HEK293 (cell line): ENCODE measurements around the gene DNMBP.

Source experiments
- CTCF ChIA-PET: fragments of 350-600 bp; formaldehyde crosslinking; extraction: SDS; loops from one replicate; lab custom pipeline; 2021; ENCODE audit warnings: antibody characterized with exemption; lab: Yijun Ruan, JAX
- POLR2A ChIA-PET: fragments of 300-600 bp; formaldehyde crosslinking; extraction: SDS; loops from one replicate; lab custom pipeline; 2020; ENCODE audit warnings: antibody characterized with exemption, inconsistent platforms; lab: Yijun Ruan, JAX
- H3K27ac ChIP-seq: fragments of 200-500 bp; sonication (Bioruptor generic); 2 replicates; pipeline ENCODE4 v1.5.1; 2014; ENCODE audit warnings: low read depth, low read length, control low read depth, inconsistent platforms; ENCODE audit errors: extremely low read depth
- H3K36me3 ChIP-seq, 2 experiments: fragments of 200-500 bp in 1 of 2; sonication (Bioruptor generic) in 1 of 2; 1 replicate in 1 of 2; 2 replicates in 1 of 2; pipeline ENCODE4 v1.5.1; 2014 to 2017; ENCODE audit warnings: inconsistent platforms in 2 of 2, low read length in 2 of 2; ENCODE audit not compliant: control insufficient read depth in 2 of 2, insufficient read depth in 1 of 2
- H3K4me1 ChIP-seq: fragments of 200-500 bp; sonication (Bioruptor generic); 2 replicates; pipeline ENCODE4 v1.5.1; 2014; ENCODE audit warnings: mild to moderate bottlenecking, low read length, inconsistent platforms; ENCODE audit not compliant: control insufficient read depth, insufficient read depth
- H3K4me3 ChIP-seq: 2 replicates; pipeline ENCODE4 v1.5.1; 2011; ENCODE audit warnings: low read depth, mild to moderate bottlenecking, control low read depth, low read length, moderate library complexity
- H3K9me3 ChIP-seq: fragments of 200-500 bp; sonication (Bioruptor generic); 2 replicates; pipeline ENCODE4 v1.5.1; 2014; ENCODE audit warnings: low read depth, low read length, inconsistent platforms; ENCODE audit not compliant: control insufficient read depth, insufficient read depth
- BCL11B ChIP-seq: fragments of 450-650 bp; formaldehyde crosslinking; IDR thresholded peaks from 2 replicates; pipeline ENCODE4 v1.5.1; 2016; ENCODE audit warnings: low read depth, missing biosample characterization, missing genetic modification characterization
- CTCF ChIP-seq: fragments of 450-650 bp; formaldehyde crosslinking; IDR thresholded peaks from 2 replicates; pipeline ENCODE4 v1.5.1; 2016; ENCODE audit warnings: missing biosample characterization, missing genetic modification characterization
- KLF16 ChIP-seq: fragments of 450-650 bp; formaldehyde crosslinking; IDR thresholded peaks from 2 replicates; pipeline ENCODE4 v1.5.1; 2017; ENCODE audit warnings: missing biosample characterization, missing genetic modification characterization
- MEIS1 ChIP-seq: sonication (generic); formaldehyde crosslinking; IDR thresholded peaks from 2 replicates; pipeline ENCODE4 v1.8.1; 2022; ENCODE audit warnings: missing genetic modification reagents, mild to moderate bottlenecking, borderline replicate concordance
- TCF7L2 ChIP-seq: IDR thresholded peaks from 2 replicates; pipeline ENCODE4 v1.6.1; 2011; ENCODE audit warnings: low read depth, mild to moderate bottlenecking, inconsistent platforms, low read length, moderate library complexity, borderline replicate concordance
- TRIM28 ChIP-seq: IDR thresholded peaks from 2 replicates; pipeline ENCODE4 v1.6.1; 2011; ENCODE audit warnings: low read length, control low read depth, borderline replicate concordance
- ZBTB21 ChIP-seq: fragments of 450-650 bp; formaldehyde crosslinking; IDR thresholded peaks from 2 replicates; pipeline ENCODE4 v1.5.1; 2017; ENCODE audit warnings: missing biosample characterization, missing genetic modification characterization
- ZBTB48 ChIP-seq: fragments of 450-650 bp; formaldehyde crosslinking; IDR thresholded peaks from 2 replicates; pipeline ENCODE4 v1.5.1; 2016; ENCODE audit warnings: missing biosample characterization, missing genetic modification characterization
- ZFP37 ChIP-seq: fragments of 450-650 bp; formaldehyde crosslinking; IDR thresholded peaks from 2 replicates; pipeline ENCODE4 v1.5.1; 2016; ENCODE audit warnings: missing biosample characterization, missing genetic modification characterization
- ZNF140 ChIP-seq: fragments of 450-650 bp; formaldehyde crosslinking; IDR thresholded peaks from 2 replicates; pipeline ENCODE4 v1.5.1; 2016; ENCODE audit warnings: missing biosample characterization, missing genetic modification characterization
- ZNF174 ChIP-seq: fragments of 450-650 bp; formaldehyde crosslinking; IDR thresholded peaks from 2 replicates; pipeline ENCODE4 v1.5.0; 2017; ENCODE audit warnings: missing biosample characterization, mild to moderate bottlenecking, missing genetic modification characterization
- ZNF18 ChIP-seq: fragments of 450-650 bp; formaldehyde crosslinking; IDR thresholded peaks from 2 replicates; pipeline ENCODE4 v1.5.1; 2016; ENCODE audit warnings: missing biosample characterization, missing genetic modification characterization
- ZNF184 ChIP-seq: fragments of 450-650 bp; IDR thresholded peaks from 2 replicates; pipeline ENCODE4 v1.5.1; 2018; ENCODE audit warnings: missing biosample characterization, mild to moderate bottlenecking, missing genetic modification characterization
- ZNF214 ChIP-seq: fragments of 450-650 bp; formaldehyde crosslinking; IDR thresholded peaks from 2 replicates; pipeline ENCODE4 v1.5.1; 2017; ENCODE audit warnings: missing biosample characterization, mild to moderate bottlenecking, missing genetic modification characterization, borderline replicate concordance
- ZNF394 ChIP-seq: fragments of 450-650 bp; formaldehyde crosslinking; IDR thresholded peaks from 2 replicates; pipeline ENCODE4 v1.5.1; 2016; ENCODE audit warnings: missing biosample characterization, missing genetic modification characterization, mild to moderate bottlenecking, moderate library complexity, borderline replicate concordance
- ZNF48 ChIP-seq: fragments of 450-650 bp; formaldehyde crosslinking; IDR thresholded peaks from 2 replicates; pipeline ENCODE4 v1.5.1; 2016; ENCODE audit warnings: missing biosample characterization, missing genetic modification characterization
- ZNF530 ChIP-seq: fragments of 450-650 bp; formaldehyde crosslinking; IDR thresholded peaks from 2 replicates; pipeline ENCODE4 v1.5.1; 2016; ENCODE audit warnings: low read depth, missing biosample characterization, missing genetic modification characterization
- ZNF596 ChIP-seq: fragments of 450-650 bp; IDR thresholded peaks from 2 replicates; pipeline ENCODE4 v1.5.0; 2018; ENCODE audit warnings: missing biosample characterization, mild to moderate bottlenecking, missing genetic modification characterization, moderate library complexity
- ZNF624 ChIP-seq: fragments of 450-650 bp; formaldehyde crosslinking; IDR thresholded peaks from 2 replicates; pipeline ENCODE4 v1.5.1; 2017; ENCODE audit warnings: missing biosample characterization, missing genetic modification characterization
- ZNF645 ChIP-seq: fragments of 450-650 bp; formaldehyde crosslinking; IDR thresholded peaks from 2 replicates; pipeline ENCODE4; 2016; ENCODE audit warnings: missing biosample characterization, missing genetic modification characterization
- ZNF677 ChIP-seq: fragments of 450-650 bp; IDR thresholded peaks from 2 replicates; pipeline ENCODE4 v1.5.0; 2018; ENCODE audit warnings: missing biosample characterization, mild to moderate bottlenecking, missing genetic modification characterization, moderate library complexity
- ZNF747 ChIP-seq: fragments of 450-650 bp; formaldehyde crosslinking; IDR thresholded peaks from 2 replicates; pipeline ENCODE4 v1.5.1; 2016; ENCODE audit warnings: missing biosample characterization, missing genetic modification characterization
- ZNF785 ChIP-seq: fragments of 450-650 bp; formaldehyde crosslinking; IDR thresholded peaks from 2 replicates; pipeline ENCODE4 v1.5.1; 2016; ENCODE audit warnings: missing biosample characterization, missing genetic modification characterization
- ZNF837 ChIP-seq: fragments of 450-650 bp; formaldehyde crosslinking; IDR thresholded peaks from 2 replicates; pipeline ENCODE4 v1.5.1; 2016; ENCODE audit warnings: missing biosample characterization, missing genetic modification characterization
- ZSCAN16 ChIP-seq: fragments of 450-650 bp; formaldehyde crosslinking; IDR thresholded peaks from 2 replicates; pipeline ENCODE4 v1.5.1; 2016; ENCODE audit warnings: missing biosample characterization, missing genetic modification characterization

DNMBP gene

GRCh38 chr10:99906470-99906869 is 103.3 kb downstream of the DNMBP start:
- Histone ChIP-seq H3K36me3 (peaks cover 3 to 49% of the 10 kb centered on the region in 2 experiments; a peak in 2 of 3 replicates), H3K27ac (no peak overlapping the region), H3K4me1 (no peaks in the 10 kb centered on the region), H3K9me3 (no peaks in the 10 kb centered on the region), H3K4me3 (no peak overlapping the region)
- POLR2A ChIA-PET, result no interaction called here
- no peak for TF ChIP-seq KLF16 (tag by site-specific recombination)
- no peak for TF ChIP-seq ZSCAN16 (tag by site-specific recombination)
- TF ChIP-seq BCL11B (tag by site-specific recombination), result no peak
- no peak for TF ChIP-seq ZNF394 (tag by site-specific recombination)
- TF ChIP-seq ZBTB21 (tag by site-specific recombination), result no peak
- no peak for TF ChIP-seq TRIM28
- no peak for TF ChIP-seq ZNF530 (tag by site-specific recombination)
- TF ChIP-seq ZNF174 (tag by site-specific recombination), result no peak
- TF ChIP-seq CTCF (tag by site-specific recombination), result no peak
- no peak for TF ChIP-seq ZNF624 (tag by site-specific recombination)
- no peak for TF ChIP-seq ZBTB48 (tag by site-specific recombination)
- no peak for TF ChIP-seq TCF7L2
- no peak for TF ChIP-seq ZNF18
- no peak for TF ChIP-seq ZNF747
- TF ChIP-seq ZNF140, result no peak
- no peak for TF ChIP-seq ZNF214
- CTCF ChIA-PET, result interaction anchor here (1.2 to 1.7 kb wide), 2 partner anchors 60 to 139 kb away, joined by 3 to 4 read pairs; no protein-coding TSS in a partner anchor

- H3K4me3 ChIP-seq, result no peak overlapping the region
- H3K4me1 ChIP-seq, result no peaks in the 10 kb centered on the region
- ChIA-PET CTCF (interaction anchor here (0.6 to 1.7 kb wide), 3 partner anchors 60 to 140 kb away, joined by 3 to 4 read pairs (median 4); no protein-coding TSS in a partner anchor), POLR2A (no interaction called here)
- H3K9me3 ChIP-seq, result no peaks in the 10 kb centered on the region
- no peak overlapping the region for H3K27ac ChIP-seq
- peaks cover 3 to 49% of the 10 kb centered on the region in 2 experiments; a peak in 2 of 3 replicates for H3K36me3 ChIP-seq
- no peak for TF ChIP-seq ZNF184 (tag by site-specific recombination)
- no peak for TF ChIP-seq MEIS1 (CRISPR knock-in tag)
- TF ChIP-seq ZNF624 (tag by site-specific recombination), result no peak
- no peak for TF ChIP-seq ZNF837
- TF ChIP-seq ZNF785 (tag by site-specific recombination), result no peak
- no peak for TF ChIP-seq ZFP37 (tag by site-specific recombination)
- no peak for TF ChIP-seq ZNF645
- TF ChIP-seq ZNF677 (tag by site-specific recombination), result no peak
- TF ChIP-seq ZNF48 (tag by site-specific recombination), result no peak
- TF ChIP-seq ZNF596 (tag by site-specific recombination), result no peak
- TF ChIP-seq, all 188 proteins: peak for 0
Measured at GRCh38 chr10:99905971-99906370, 103.8 kb downstream of the DNMBP start.
